Upper lobe of right lung (tissue), 1 donor: Measurements from ENCODE around the gene SYT1. TPM values are rescaled to one million over a fixed set of nuclear protein-coding genes. Genes with fewer than 3 reads are reported as not detected.

ENCODE experiments used
- ATAC-seq: fragments of 200-7000 bp; cut with Tn5 transposase; one replicate; pipeline ENCODE4 v1.9.1; 2020; ENCODE audit warnings: mild to moderate bottlenecking, moderate library complexity
- DNase-seq: peaks from one replicate; pipeline ENCODE4 v3.0.0-alpha.2; 2020
- H3K27ac ChIP-seq: fragments of 200-600 bp; one replicate; pipeline ENCODE4 v1.8.0; 2022
- H3K27me3 ChIP-seq: fragments of 200-600 bp; one replicate; pipeline ENCODE4 v1.8.0; 2022; ENCODE audit warnings: mild to moderate bottlenecking
- H3K36me3 ChIP-seq: fragments of 200-600 bp; one replicate; pipeline ENCODE4 v1.8.0; 2022
- H3K4me1 ChIP-seq: fragments of 200-600 bp; one replicate; pipeline ENCODE4 v1.8.0; 2022
- H3K4me3 ChIP-seq: fragments of 200-600 bp; one replicate; pipeline ENCODE4 v1.8.0; 2022; ENCODE audit warnings: mild to moderate bottlenecking
- H3K9me3 ChIP-seq: fragments of 200-600 bp; one replicate; pipeline ENCODE4 v1.8.0; 2022
- CTCF ChIP-seq: fragments of 200-600 bp; IDR thresholded peaks from one replicate; pipeline ENCODE4 v1.8.0; 2022; ENCODE audit warnings: antibody characterized with exemption
- intact Hi-C: fragments of 100-400 bp; cut with DNase I; formaldehyde crosslinking; loops from one replicate; pipeline ENCODE4 v1.11.0; 2022
- total RNA-seq: library from RNA; stranded (reverse); fragmentation: NEBNext Ultra II Directional; extraction: Animal tissue kit (Norgen Biotek cat#: 25700); gene quantifications from one replicate; pipeline ENCODE4 v1.2.1, GENCODE V29; 2021
- donor health status: DM: no; HTN: yes; CAD: no; lungs with severe emphysema.

The SYT1 gene
- total RNA-seq, 1 donor from 2014 or later = 0.58 TPM

- Histone ChIP-seq H3K27ac (no peak overlapping the region), H3K9me3 (peaks cover 4% of the 10 kb centered on the region), H3K36me3 (no peaks in the 10 kb centered on the region), H3K27me3 (no peaks in the 10 kb centered on the region), H3K4me1 (no peaks in the 10 kb centered on the region), H3K4me3 (no peak overlapping the region)
- intact Hi-C loops = no loop called here
- ATAC-seq (no peak), DNase-seq (no peak)
- no peak for TF ChIP-seq CTCF
These were observed 359.2 kb downstream of the SYT1 start for GRCh38 chr12:79223761-79224160.

- no peak for TF ChIP-seq CTCF
- ATAC-seq = no peak
- intact Hi-C loops = no loop called here
- no peak for DNase-seq
- Histone ChIP-seq H3K4me3 (no peak overlapping the region), H3K27ac (no peak overlapping the region), H3K36me3 (no peaks in the 10 kb centered on the region), H3K4me1 (no peaks in the 10 kb centered on the region), H3K9me3 (no peaks in the 10 kb centered on the region), H3K27me3 (no peaks in the 10 kb centered on the region)
These were observed 362.5 kb downstream of the SYT1 start for GRCh38 chr12:79227091-79227490.

GRCh38 chr12:79227646-79228045 lies 363.1 kb downstream of the SYT1 start:
- H3K4me3 ChIP-seq = no peak overlapping the region
- no peaks in the 10 kb centered on the region for H3K4me1 ChIP-seq
- ATAC-seq (no peak), DNase-seq (no peak)
- H3K27me3 ChIP-seq = no peaks in the 10 kb centered on the region
- intact Hi-C loops = no loop called here
- H3K27ac ChIP-seq = no peak overlapping the region
- no peaks in the 10 kb centered on the region for H3K9me3 ChIP-seq
- no peaks in the 10 kb centered on the region for H3K36me3 ChIP-seq
- no peak for TF ChIP-seq CTCF

GRCh38 chr12:79233341-79233781 lies 368.8 kb downstream of the SYT1 start:
- H3K27ac ChIP-seq = no peak overlapping the region
- no peak overlapping the region for H3K4me3 ChIP-seq
- H3K4me1 ChIP-seq = no peaks in the 10 kb centered on the region
- DNase-seq (no peak), ATAC-seq (no peak)
- intact Hi-C loops = no loop called here
- no peaks in the 10 kb centered on the region for H3K27me3 ChIP-seq
- TF ChIP-seq CTCF = no peak
- H3K36me3 ChIP-seq = no peaks in the 10 kb centered on the region
- no peaks in the 10 kb centered on the region for H3K9me3 ChIP-seq

GRCh38 chr12:79236920-79237319 lies 372.3 kb downstream of the SYT1 start:
- Histone ChIP-seq H3K4me1 (no peaks in the 10 kb centered on the region), H3K9me3 (no peaks in the 10 kb centered on the region), H3K27me3 (no peaks in the 10 kb centered on the region), H3K4me3 (no peak overlapping the region), H3K27ac (no peak overlapping the region), H3K36me3 (no peaks in the 10 kb centered on the region)
- intact Hi-C loops = no loop called here
- no peak for ATAC-seq
- no peak for DNase-seq
- no peak for TF ChIP-seq CTCF

- Histone ChIP-seq H3K9me3 (no peaks in the 10 kb centered on the region), H3K4me3 (no peak overlapping the region), H3K27me3 (no peaks in the 10 kb centered on the region), H3K27ac (no peak overlapping the region), H3K36me3 (no peaks in the 10 kb centered on the region), H3K4me1 (no peaks in the 10 kb centered on the region)
- ATAC-seq = no peak
- intact Hi-C loops = no loop called here
- no peak for TF ChIP-seq CTCF
- DNase-seq = no peak
These were observed 373.7 kb downstream of the SYT1 start for GRCh38 chr12:79238246-79238645.
